A549 (cell line): ENCODE results near the gene KSR2.

Experiments
- CEBPB ChIP-seq, 2 experiments: fragments of >200 bp in 1 of 2; sonication (Bioruptor Twin) in 1 of 2; formaldehyde crosslinking in 1 of 2; IDR thresholded peaks; 2 replicates each; pipeline ENCODE4 v1.6.1; 2012 to 2016
- CTCF ChIP-seq: fragments of >200 bp; sonication (Bioruptor Twin); formaldehyde crosslinking; IDR thresholded peaks from 3 replicates; pipeline ENCODE4 v1.5.1; 2016
- EP300 ChIP-seq, 2 experiments: fragments of >200 bp; sonication (Bioruptor Twin); formaldehyde crosslinking; IDR thresholded peaks; 2 replicates in 1 of 2; 3 replicates in 1 of 2; pipeline ENCODE4 v1.6.1; 2016 to 2017
- POLR2A ChIP-seq: IDR thresholded peaks from 2 replicates; pipeline ENCODE4 v1.6.1; 2012; ENCODE audit warnings: mild to moderate bottlenecking, low read length
- RAD21 ChIP-seq, 2 experiments: fragments of >200 bp in 1 of 2; sonication (Bioruptor Twin) in 1 of 2; formaldehyde crosslinking in 1 of 2; IDR thresholded peaks in 1 of 2; conservative IDR thresholded peaks in 1 of 2; 2 replicates in 1 of 2; 3 replicates in 1 of 2; pipeline ENCODE4 v1.6.1; 2012 to 2018; ENCODE audit warnings: inconsistent platforms in 1 of 2
- TF ChIP-seq, protein P1 (sequence below): fragments of 450-650 bp; IDR thresholded peaks from 2 replicates; pipeline ENCODE4 v1.6.1; 2014; ENCODE audit warnings: antibody characterized with exemption

GRCh38 chr12:117977373-117977772 lies 8.6 kb upstream of the KSR2 start:
- no peak for TF ChIP-seq POLR2A
- no peak for TF ChIP-seq RAD21 (conservative IDR thresholded peaks at IDR 0.05 in 1 of 2, IDR thresholded peaks at IDR 0.05 in 1 of 2)
- no peak for TF ChIP-seq EP300 (IDR thresholded peaks at IDR 0.05)
- TF ChIP-seq CTCF, result no peak
- TF ChIP-seq, protein P1, sequence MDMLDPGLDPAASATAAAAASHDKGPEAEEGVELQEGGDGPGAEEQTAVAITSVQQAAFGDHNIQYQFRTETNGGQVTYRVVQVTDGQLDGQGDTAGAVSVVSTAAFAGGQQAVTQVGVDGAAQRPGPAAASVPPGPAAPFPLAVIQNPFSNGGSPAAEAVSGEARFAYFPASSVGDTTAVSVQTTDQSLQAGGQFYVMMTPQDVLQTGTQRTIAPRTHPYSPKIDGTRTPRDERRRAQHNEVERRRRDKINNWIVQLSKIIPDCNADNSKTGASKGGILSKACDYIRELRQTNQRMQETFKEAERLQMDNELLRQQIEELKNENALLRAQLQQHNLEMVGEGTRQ, result no peak
- TF ChIP-seq CEBPB (IDR thresholded peaks at IDR 0.05), result no peak
